HepG2 (cell line): Measurements from ENCODE around the gene STX12. TPM values are rescaled to one million over a fixed set of nuclear protein-coding genes. Genes with fewer than 3 reads are reported as not detected.
A peak's percentile ranks its signal among the peaks of the same experiment; 100 is the strongest.

Experiments
- CSRNP2 ChIP-seq: sonication (generic); formaldehyde crosslinking; conservative IDR thresholded peaks from 2 replicates; pipeline ENCODE4 v1.8.0; 2022; ENCODE audit warnings: low read depth, missing genetic modification reagents
- HMGXB4 ChIP-seq, 2 experiments: sonication (generic) in 1 of 2; formaldehyde crosslinking in 1 of 2; IDR thresholded peaks; 2 replicates each; pipeline versions ENCODE4 v1.4.0 to v1.6.1; 2018 to 2020; ENCODE audit warnings: missing genetic modification reagents in 2 of 2, borderline replicate concordance in 1 of 2, low read depth in 1 of 2, mild to moderate bottlenecking in 1 of 2, missing biosample characterization in 1 of 2
- MNT ChIP-seq: fragments of 450-650 bp; IDR thresholded peaks from 2 replicates; pipeline ENCODE4 v1.6.1; 2016
- MTF2 ChIP-seq: sonication (generic); formaldehyde crosslinking; IDR thresholded peaks from 2 replicates; pipeline ENCODE4 v1.5.0; 2020; ENCODE audit warnings: missing genetic modification reagents, borderline replicate concordance
- PRPF4 ChIP-seq: fragments of 200-400 bp; formaldehyde crosslinking; IDR thresholded peaks from 2 replicates; pipeline ENCODE4 v1.6.1; 2016; ENCODE audit warnings: low read length, low read depth; ENCODE audit not compliant: poor library complexity, severe bottlenecking
- REPIN1 ChIP-seq: sonication (generic); formaldehyde crosslinking; IDR thresholded peaks from 2 replicates; pipeline ENCODE4 v1.8.0; 2022; ENCODE audit warnings: missing genetic modification reagents, low read depth, mild to moderate bottlenecking, borderline replicate concordance
- SNAI1 ChIP-seq: sonication (generic); formaldehyde crosslinking; IDR thresholded peaks from 2 replicates; pipeline ENCODE4 v1.5.0; 2020; ENCODE audit warnings: mild to moderate bottlenecking, missing genetic modification reagents, borderline replicate concordance
- TRIM22 ChIP-seq: fragments of 450-650 bp; IDR thresholded peaks from 2 replicates; pipeline ENCODE4 v1.6.1; 2017
- ZBTB7B ChIP-seq: sonication (generic); formaldehyde crosslinking; IDR thresholded peaks from 2 replicates; pipeline ENCODE4 v1.4.0; 2020; ENCODE audit warnings: missing genetic modification reagents
- ZNF484 ChIP-seq: sonication (generic); formaldehyde crosslinking; IDR thresholded peaks from 2 replicates; pipeline ENCODE4 v1.5.1; 2020; ENCODE audit warnings: mild to moderate bottlenecking, low read depth, missing genetic modification reagents, borderline replicate concordance
- ZNF607 ChIP-seq: sonication (generic); formaldehyde crosslinking; IDR thresholded peaks from 2 replicates; pipeline ENCODE4 v1.5.1; 2020; ENCODE audit warnings: missing genetic modification reagents, mild to moderate bottlenecking, borderline replicate concordance
- ZNF710 ChIP-seq: sonication (generic); formaldehyde crosslinking; IDR thresholded peaks from 2 replicates; pipeline ENCODE4 v1.5.0; 2020; ENCODE audit warnings: mild to moderate bottlenecking, missing genetic modification reagents, borderline replicate concordance
- ZNF737 ChIP-seq: sonication (generic); formaldehyde crosslinking; IDR thresholded peaks from 2 replicates; pipeline ENCODE4 v1.5.0; 2020; ENCODE audit warnings: missing genetic modification reagents, mild to moderate bottlenecking, borderline replicate concordance
- ZNF770 ChIP-seq: sonication (generic); formaldehyde crosslinking; IDR thresholded peaks from 2 replicates; pipeline ENCODE4 v1.5.0; 2020; ENCODE audit warnings: mild to moderate bottlenecking, missing genetic modification reagents
- polyA plus RNA-seq, 8 experiments: library from polyadenylated mRNA; depleted of rRNA in 3 of 8; stranded (reverse) in 7 of 8; unstranded in 1 of 8; fragments of >200 nt; fragmentation: Illumina TruSeq in 4 of 8; extraction: Trizol in 4 of 8; gene quantifications; 2 replicates each; pipeline versions ENCODE4 v1.2.1 to v1.2.3, GENCODE V29; 2011 to 2016; ENCODE audit warnings: low read depth in 4 of 8, missing spikeins in 1 of 8, mixed read lengths in 1 of 8; ENCODE audit not compliant: insufficient read depth in 1 of 8
- total RNA-seq, 5 experiments: library from RNA; depleted of rRNA; stranded (reverse); fragments of >200 nt; fragmentation: Illumina TruSeq; extraction: Trizol; gene quantifications; 2 replicates each; pipeline ENCODE4 v1.2.3, GENCODE V29; 2016; ENCODE audit warnings: low read depth in 1 of 5

The STX12 gene
- total and polyA plus RNA-seq, 2 of the 13 experiments (the other 11 are each of a cell fraction or from before 2014, with no cell fraction given) = 9.0 to 19.7 TPM

GRCh38 chr1:27830621-27831440, 57.8 kb downstream of the STX12 start, which contains the start of gene PPP1R8 (continued):
- TF ChIP-seq MTF2 (no peak), ZBTB7B (CRISPR knock-in tag) (peak; percentile 47; the same call in 1 of the 2 replicates), TRIM22 (no peak), REPIN1 (CRISPR knock-in tag) (peak; percentile 93), MNT (no peak), HMGXB4 (CRISPR knock-in tag; IDR thresholded peaks at IDR 0.05; ENCODE audit: borderline replicate concordance in 1 of 2, low read depth in 1 of 2) (peak; percentile 78 to 86; a peak in 3 of 4 replicates), PRPF4 (no peak), ZNF770 (CRISPR knock-in tag) (no peak; the same call in none of the 2 replicates), ZNF737 (CRISPR knock-in tag) (no peak), ZNF484 (CRISPR knock-in tag) (no peak), SNAI1 (no peak; the same call in 1 of the 2 replicates), CSRNP2 (CRISPR knock-in tag) (no peak), ZNF710 (CRISPR knock-in tag) (no peak), ZNF607 (CRISPR knock-in tag) (peak; percentile 97)
